Measurements from ENCODE around the gene LRG1.
"Not testable (repeated sequence)": the region's sequence is repeated elsewhere in the genome, so short reads cannot be mapped to it uniquely, and the experiment has no call there.

LRG1 gene

DNA sequence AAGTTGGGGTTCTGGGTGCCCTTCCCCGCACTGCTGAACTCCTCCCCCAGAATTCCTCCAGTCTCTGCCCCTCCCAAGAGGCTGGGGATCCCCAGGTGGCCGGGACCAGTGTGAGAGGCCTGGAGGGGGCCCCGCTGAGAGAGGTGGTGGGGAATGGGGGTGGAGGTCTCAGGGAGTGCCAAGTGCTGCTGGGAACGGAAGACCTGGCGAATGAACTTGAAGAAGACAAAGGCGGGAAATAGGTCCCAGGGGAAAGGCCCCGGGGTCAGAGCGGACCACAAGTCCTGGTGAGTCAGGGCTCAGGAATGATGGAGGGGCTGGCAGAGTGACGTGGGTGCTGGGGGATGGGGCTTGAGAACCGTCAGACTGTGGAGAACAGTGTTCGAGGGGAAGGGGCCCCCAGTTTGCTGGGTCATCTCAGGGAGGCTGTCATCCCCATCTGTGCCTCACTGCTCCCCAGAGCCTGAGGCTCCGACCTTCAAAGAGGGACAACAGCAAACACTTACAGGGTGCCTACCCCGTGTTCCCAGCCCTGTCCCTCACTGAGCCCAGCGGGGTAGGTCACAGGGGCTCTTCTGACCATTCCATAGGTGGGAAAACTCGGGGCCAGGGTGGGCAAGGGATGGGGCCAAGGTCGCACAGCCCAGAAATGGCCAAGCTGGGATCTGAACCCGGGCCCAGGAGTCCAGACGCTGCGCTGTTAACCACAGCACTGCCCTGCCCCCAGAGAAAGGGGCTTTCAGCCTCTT is 35.6 kb upstream of the LRG1 start:
- no peak for DNase-seq

- DNase-seq = no peak
Measured at GRCh38 chr19:4573682-4574081, 33.8 kb upstream of the LRG1 start.

GRCh38 chr19:4571305-4571917 is 31.6 kb upstream of the LRG1 start:
- DNase-seq = no peak

GRCh38 chr19:4570916-4571304 is 31.1 kb upstream of the LRG1 start:
- no peak for DNase-seq

GRCh38 chr19:4570402-4570801 is 30.6 kb upstream of the LRG1 start:
- no peak for DNase-seq

DNA sequence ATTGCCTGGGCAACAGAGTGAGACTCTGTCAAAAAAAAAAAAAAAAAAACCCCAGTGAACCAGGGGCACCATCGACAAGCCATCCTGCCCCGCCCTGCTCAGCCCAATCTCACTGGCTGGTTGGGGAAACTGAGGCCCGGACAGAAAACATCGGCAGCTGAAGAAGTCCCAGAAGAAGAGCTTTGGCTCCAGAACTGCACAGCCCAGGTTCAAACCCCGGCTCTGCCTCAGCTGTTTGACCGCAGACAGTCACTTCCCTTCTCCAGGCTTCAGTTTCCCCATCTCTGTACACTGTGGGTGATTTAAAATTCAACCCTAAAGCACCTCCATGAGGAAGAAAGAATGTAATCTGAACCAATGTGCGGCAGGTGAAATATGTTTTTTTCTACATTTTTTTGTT is 29.1 kb upstream of the LRG1 start:
- no peak for DNase-seq

DNA sequence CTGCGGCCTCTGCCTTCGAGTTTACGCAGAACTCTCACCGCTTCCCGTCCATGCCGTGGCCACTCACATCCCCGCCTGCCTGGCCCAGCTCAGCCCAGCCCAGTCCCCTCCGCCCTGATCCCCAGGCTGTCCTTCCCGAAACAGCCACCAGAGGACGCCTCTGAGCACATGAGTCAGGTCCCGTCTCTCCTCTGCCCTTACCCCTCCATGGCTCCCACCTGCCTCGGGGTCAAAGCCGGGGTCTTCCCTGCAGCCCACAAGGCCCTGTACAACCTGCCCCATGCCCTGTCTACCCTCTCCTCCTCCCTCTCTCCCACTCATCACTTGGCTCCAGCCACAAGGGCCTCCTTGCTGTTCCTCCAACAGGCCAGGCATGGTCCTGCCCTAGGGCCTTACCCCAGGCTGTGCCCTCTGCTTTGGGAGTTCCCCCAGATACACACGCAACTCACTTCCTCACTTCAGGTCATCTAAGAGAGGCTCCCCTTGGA is 27.8 kb upstream of the LRG1 start:
- DNase-seq = peak in 1 of 2 experiments; percentile 64

DNA sequence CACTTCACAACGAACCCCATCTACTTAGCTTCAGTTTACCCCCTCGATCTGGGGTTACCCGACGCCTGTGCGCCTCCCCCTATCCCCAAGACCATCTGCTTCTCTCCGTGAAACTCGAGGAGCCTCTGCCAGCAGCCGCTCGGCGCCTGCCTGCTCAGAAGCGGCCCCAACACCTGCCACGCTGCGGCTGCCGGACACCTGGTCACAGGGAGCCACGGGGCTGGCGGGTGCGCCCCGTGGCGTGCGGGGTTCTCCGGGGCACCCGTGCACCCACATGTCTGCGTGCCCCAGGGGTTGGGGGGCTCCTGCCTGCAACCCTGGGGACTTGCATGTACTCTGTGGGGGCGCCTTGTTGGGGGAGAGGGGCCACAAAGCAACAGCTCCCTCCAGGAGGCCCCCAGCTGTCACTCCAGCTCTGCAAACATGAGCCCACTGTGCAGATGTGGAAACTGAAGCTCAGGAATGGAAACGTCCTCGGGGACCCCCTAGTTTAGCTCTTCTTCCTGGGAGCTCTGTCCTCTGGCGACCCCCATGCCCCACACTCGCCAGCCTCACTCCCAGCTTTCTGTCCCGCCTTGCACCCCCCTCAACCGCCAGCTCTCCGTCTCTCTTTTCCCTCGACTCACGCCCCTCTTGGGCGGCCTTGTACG is 26.7 kb upstream of the LRG1 start:
- peak in 1 of 2 experiments; percentile 39 for DNase-seq

GRCh38 chr19:4563562-4563961 is 23.7 kb upstream of the LRG1 start:
- not testable (repeated sequence) for DNase-seq

- DNase-seq = not testable (repeated sequence)
Measured at GRCh38 chr19:4562085-4562484, 22.2 kb upstream of the LRG1 start.

DNA sequence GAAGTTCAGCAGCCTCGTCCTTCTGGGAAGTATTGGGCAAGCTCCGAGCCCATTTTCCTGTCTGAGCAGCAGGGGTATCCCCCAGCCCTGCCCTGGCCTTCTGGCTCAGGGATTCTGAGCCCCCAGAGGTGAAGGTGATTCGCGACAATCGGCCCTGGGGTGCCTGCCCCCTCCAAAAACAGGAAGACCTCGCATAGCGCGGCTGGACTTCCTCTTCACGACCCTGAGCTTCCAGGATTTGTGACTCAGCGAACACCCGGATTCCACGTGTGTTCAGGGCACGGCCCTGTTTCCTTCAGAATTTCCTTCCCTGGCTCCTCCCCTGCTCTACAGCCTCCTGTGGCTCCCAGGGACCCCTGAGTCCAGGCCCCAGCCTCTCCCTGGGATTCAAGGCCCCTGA is 19.7 kb upstream of the LRG1 start, which contains the start of gene SEMA6B:
Gene SEMA6B (minus strand): TSS at position 116 of the 400 bp plus-strand sequence. CDS start 1,227 bp downstream, outside the sequence.
- no peak for DNase-seq

GRCh38 chr19:4557971-4558941 is 18.4 kb upstream of the LRG1 start:
- peak in 1 of 2 experiments; percentile 40 for DNase-seq

- peak in 1 of 2 experiments; percentile 23 for DNase-seq
Measured at GRCh38 chr19:4557144-4557970, 17.5 kb upstream of the LRG1 start.

GRCh38 chr19:4556597-4557127 is 16.8 kb upstream of the LRG1 start:
- DNase-seq = peak in 1 of 2 experiments; percentile 80

- peak in 1 of 2 experiments; percentile 71 for DNase-seq
Measured at GRCh38 chr19:4555657-4556561, 16.1 kb upstream of the LRG1 start.

DNA sequence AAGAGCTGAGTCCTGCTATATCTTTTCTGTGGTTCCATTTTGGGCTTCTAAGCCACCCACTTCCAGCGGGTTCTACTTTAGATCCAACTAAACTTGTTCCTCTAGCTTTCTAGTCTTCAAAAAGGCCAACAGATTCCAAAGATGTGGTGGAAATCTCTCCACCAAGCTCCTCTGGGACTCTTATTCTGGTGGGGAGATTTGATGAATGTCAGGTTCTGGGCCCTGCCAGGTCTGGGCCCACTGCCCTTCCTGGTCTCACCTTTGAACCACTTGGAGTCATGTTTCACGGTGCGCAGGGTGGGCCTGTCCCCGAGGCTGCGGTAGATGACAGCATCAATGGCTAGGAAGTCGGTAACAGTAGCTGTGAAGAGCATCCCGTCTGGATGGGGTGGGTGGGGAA is 14.9 kb upstream of the LRG1 start:
- no peak for DNase-seq

GRCh38 chr19:4553775-4554174 is 13.9 kb upstream of the LRG1 start:
- DNase-seq = no peak

GRCh38 chr19:4553092-4553695 is 13.4 kb upstream of the LRG1 start:
- no peak for DNase-seq

- DNase-seq = no peak
Measured at GRCh38 chr19:4552525-4552819, 12.6 kb upstream of the LRG1 start.

- DNase-seq = no peak
Measured at GRCh38 chr19:4550479-4551050, 10.7 kb upstream of the LRG1 start.
